Upper lobe of left lung (tissue), 6 donors: ENCODE measurements around the gene TTF1. TPM values are rescaled to one million over a fixed set of nuclear protein-coding genes. Genes with fewer than 3 reads are reported as not detected.

Source experiments
- ATAC-seq, 2 donors: fragments of 200-7000 bp; cut with Tn5 transposase; one replicate each; pipeline ENCODE4 v1.9.1; 2022; ENCODE audit warnings: mild to moderate bottlenecking in 2 of 2, moderate library complexity in 2 of 2; ENCODE audit not compliant: low FRiP score in 2 of 2
- DNase-seq, 2 donors: peaks; one replicate each; pipeline ENCODE4 v3.0.0-alpha.2; 2019 to 2020
- H3K27ac ChIP-seq, 4 donors: fragments of 200-600 bp; sonication (generic); one replicate each; pipeline ENCODE4 v1.5.1; 2016 to 2019
- H3K27me3 ChIP-seq, 4 donors: fragments of 200-600 bp; sonication (generic); one replicate each; pipeline ENCODE4 v1.5.1; 2017 to 2019
- H3K36me3 ChIP-seq, 4 donors: fragments of 200-600 bp; sonication (generic); one replicate each; pipeline ENCODE4 v1.5.1; 2016 to 2019
- H3K4me1 ChIP-seq, 4 donors: fragments of 200-600 bp; sonication (generic); one replicate each; pipeline ENCODE4 v1.5.1; 2018 to 2019
- H3K4me3 ChIP-seq, 4 donors: fragments of 200-600 bp; sonication (generic); one replicate each; pipeline ENCODE4 v1.5.1; 2017 to 2019; ENCODE audit warnings: mild to moderate bottlenecking in 2 of 4, moderate library complexity in 1 of 4
- H3K9me3 ChIP-seq, 4 donors: fragments of 200-600 bp; sonication (generic); one replicate each; pipeline ENCODE4 v1.5.1; 2018 to 2019
- CTCF ChIP-seq, 6 experiments: fragments of 450-650 bp in 4 of 6; fragments of 200-600 bp in 2 of 6; sonication (generic) in 2 of 6; IDR thresholded peaks; one replicate each; pipeline ENCODE4 v1.5.1; 2016 to 2019; ENCODE audit warnings: antibody characterized with exemption in 6 of 6
- EP300 ChIP-seq, 4 donors: sonication (generic); formaldehyde crosslinking; IDR thresholded peaks; one replicate each; pipeline ENCODE4 v1.5.1; 2017; ENCODE audit warnings: antibody characterized with exemption in 4 of 4, control low read depth in 2 of 4
- POLR2A ChIP-seq, 4 donors: fragments of 450-650 bp; IDR thresholded peaks; one replicate each; pipeline ENCODE4 v1.5.1; 2016 to 2017; ENCODE audit warnings: antibody characterized with exemption in 4 of 4, mild to moderate bottlenecking in 2 of 4
- POLR2AphosphoS5 ChIP-seq, 2 donors: sonication (generic); formaldehyde crosslinking; IDR thresholded peaks; one replicate each; pipeline ENCODE4 v1.5.1; 2017; ENCODE audit warnings: antibody characterized with exemption in 2 of 2
- WGBS, 2 donors: methylation state at CpG; one replicate each; pipeline ENCODE4 v1.1.5; 2017 to 2018; 5-methylcytosine and 5-hydroxymethylcytosine counted together
- total RNA-seq, 6 donors: library from RNA; depleted of rRNA in 4 of 6; stranded (reverse); fragments of >200 nt in 4 of 6; gene quantifications; one replicate each; pipeline versions ENCODE4 v1.1.0 to v1.2.1, GENCODE V29; 2016 to 2021
- donor health status: DM: no; HTN: no; CAD: no; lungs with moderate emphysema.
- donor health status: DM: no; HTN: yes; CAD: no; lungs with severe emphysema.

TTF1 gene
- total RNA-seq: 10 to 100 TPM in 4 of 6 donors, 1 to 10 TPM in 2; 7.7 to 16.9 (median 12.3) TPM

- peaks cover 0 to 16% (median 10%) of the 10 kb centered on the region in 4 donors for H3K36me3 ChIP-seq
- peak within 1 kb of the TSS in 3 of 4 donors; percentile 52 to 71 (median 62) for H3K27ac ChIP-seq
- peaks cover 33 to 55% (median 39%) of the 10 kb centered on the region in 4 donors for H3K4me1 ChIP-seq
- no peaks in the 10 kb centered on the region for H3K9me3 ChIP-seq
- ATAC-seq (peak; percentile 86 to 93), DNase-seq (peak; percentile 88 to 97)
- 2% methylated on average over 30 to 33 of the region's 33 CpGs for WGBS, 2 donors
- H3K4me3 ChIP-seq: peak within 1 kb of the TSS; percentile 73 to 87 (median 82)
- H3K27me3 ChIP-seq: peaks cover 0 to 13% (median 8%) of the 10 kb centered on the region in 4 donors
- TF ChIP-seq EP300 (IDR thresholded peaks at IDR 0.05) (no peak), POLR2AphosphoS5 (IDR thresholded peaks at IDR 0.05) (peak; percentile 79 to 84), POLR2A (IDR thresholded peaks at IDR 0.05) (peak in 2 of 4 donors; percentile 40 to 52), CTCF (IDR thresholded peaks at IDR 0.05) (peak in 1 of 6 experiments; percentile 9)
Observed at GRCh38 chr9:132406554-132407122, at the start of gene TTF1. Gene TTF1, minus strand, starts transcription at chr9:132406840. Its CDS starts 4,019 bp downstream, at chr9:132402821.

- H3K4me1 ChIP-seq: no peaks in the 10 kb centered on the region
- H3K36me3 ChIP-seq: no peaks in the 10 kb centered on the region
- no peaks in the 10 kb centered on the region for H3K27me3 ChIP-seq
- DNase-seq (no peak), ATAC-seq (no peak)
- H3K9me3 ChIP-seq: no peaks in the 10 kb centered on the region
- 89 to 90% methylated on average over 8 of the region's 8 CpGs for WGBS, 2 donors
- TF ChIP-seq POLR2A (IDR thresholded peaks at IDR 0.05) (no peak), EP300 (IDR thresholded peaks at IDR 0.05) (no peak), POLR2AphosphoS5 (IDR thresholded peaks at IDR 0.05) (no peak), CTCF (IDR thresholded peaks at IDR 0.05) (no peak)
- H3K27ac ChIP-seq: no peak overlapping the region
- H3K4me3 ChIP-seq: no peak overlapping the region
Observed at GRCh38 chr9:132456241-132456640, 49.6 kb upstream of the TTF1 start.

- Histone ChIP-seq H3K4me3 (no peak overlapping the region), H3K4me1 (no peaks in the 10 kb centered on the region), H3K27me3 (no peaks in the 10 kb centered on the region), H3K36me3 (no peaks in the 10 kb centered on the region), H3K9me3 (no peaks in the 10 kb centered on the region), H3K27ac (no peak overlapping the region)
- 76 to 83% methylated on average over 10 of the region's 10 CpGs for WGBS, 2 donors
- TF ChIP-seq POLR2A (IDR thresholded peaks at IDR 0.05) (no peak), CTCF (IDR thresholded peaks at IDR 0.05) (no peak), EP300 (IDR thresholded peaks at IDR 0.05) (no peak), POLR2AphosphoS5 (IDR thresholded peaks at IDR 0.05) (no peak)
- DNase-seq (no peak), ATAC-seq (no peak)
Observed at GRCh38 chr9:132451276-132451675, 44.6 kb upstream of the TTF1 start.

GRCh38 chr9:132447902-132448301 lies 41.3 kb upstream of the TTF1 start:
- WGBS, 2 donors: 80 to 93% methylated on average over 4 of the region's 4 CpGs
- H3K9me3 ChIP-seq: no peaks in the 10 kb centered on the region
- H3K27ac ChIP-seq: no peak overlapping the region
- H3K4me3 ChIP-seq: no peak overlapping the region
- no peaks in the 10 kb centered on the region for H3K36me3 ChIP-seq
- H3K27me3 ChIP-seq: peaks cover 0 to 7% (median 0%) of the 10 kb centered on the region in 4 donors
- H3K4me1 ChIP-seq: no peaks in the 10 kb centered on the region
- ATAC-seq (no peak), DNase-seq (no peak)
- TF ChIP-seq POLR2A (IDR thresholded peaks at IDR 0.05) (no peak), POLR2AphosphoS5 (IDR thresholded peaks at IDR 0.05) (no peak), EP300 (IDR thresholded peaks at IDR 0.05) (no peak), CTCF (IDR thresholded peaks at IDR 0.05) (no peak)

- Histone ChIP-seq H3K9me3 (no peaks in the 10 kb centered on the region), H3K27ac (no peak overlapping the region), H3K4me1 (no peaks in the 10 kb centered on the region), H3K4me3 (no peak overlapping the region), H3K36me3 (no peaks in the 10 kb centered on the region), H3K27me3 (peaks cover 0 to 7% (median 0%) of the 10 kb centered on the region in 4 donors)
- ATAC-seq: no peak
- DNase-seq: no peak
- 60 to 67% methylated on average over 14 to 20 of the region's 20 CpGs for WGBS, 2 donors
- TF ChIP-seq EP300 (IDR thresholded peaks at IDR 0.05) (no peak), POLR2AphosphoS5 (IDR thresholded peaks at IDR 0.05) (no peak), POLR2A (IDR thresholded peaks at IDR 0.05) (no peak), CTCF (IDR thresholded peaks at IDR 0.05) (no peak)
Observed at GRCh38 chr9:132447346-132447745, 40.7 kb upstream of the TTF1 start.
